Body of pancreas (tissue), 4 donors: ENCODE data around the gene ZNF611.

Experiments used
- POLR2A ChIP-seq, 3 donors: fragments of 450-650 bp; IDR thresholded peaks; one replicate each; pipeline ENCODE4 v1.6.1; 2016; ENCODE audit warnings: antibody characterized with exemption in 3 of 3, mild to moderate bottlenecking in 2 of 3
- TF ChIP-seq, protein P1 (sequence below), 7 experiments: fragments of 450-650 bp in 4 of 7; fragments of 200-600 bp in 3 of 7; sonication (generic) in 3 of 7; IDR thresholded peaks; one replicate each; pipeline ENCODE4 v1.5.1; 2016 to 2019; ENCODE audit warnings: antibody characterized with exemption in 7 of 7

DNA sequence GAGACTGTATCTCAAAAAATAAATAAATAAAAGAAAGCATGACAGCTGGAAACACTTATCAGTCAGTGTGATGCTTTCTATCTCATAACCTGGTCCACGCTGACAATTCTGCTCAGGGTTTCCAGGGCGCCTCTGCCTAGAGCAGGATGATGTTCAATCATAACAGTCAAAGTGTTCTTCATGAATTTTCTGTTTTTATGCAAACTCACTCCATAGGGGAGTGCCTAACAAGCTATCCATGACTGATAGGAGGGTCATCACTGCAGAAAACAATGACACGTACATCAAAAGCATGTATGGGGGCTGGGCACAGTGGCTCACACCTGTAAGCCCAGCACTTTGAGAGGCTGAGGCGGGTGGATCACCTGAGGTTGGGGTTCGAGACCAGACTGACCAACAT is 55.2 kb downstream of the ZNF611 start:
- no peak for TF ChIP-seq POLR2A (IDR thresholded peaks at IDR 0.05)
- TF ChIP-seq, protein P1, sequence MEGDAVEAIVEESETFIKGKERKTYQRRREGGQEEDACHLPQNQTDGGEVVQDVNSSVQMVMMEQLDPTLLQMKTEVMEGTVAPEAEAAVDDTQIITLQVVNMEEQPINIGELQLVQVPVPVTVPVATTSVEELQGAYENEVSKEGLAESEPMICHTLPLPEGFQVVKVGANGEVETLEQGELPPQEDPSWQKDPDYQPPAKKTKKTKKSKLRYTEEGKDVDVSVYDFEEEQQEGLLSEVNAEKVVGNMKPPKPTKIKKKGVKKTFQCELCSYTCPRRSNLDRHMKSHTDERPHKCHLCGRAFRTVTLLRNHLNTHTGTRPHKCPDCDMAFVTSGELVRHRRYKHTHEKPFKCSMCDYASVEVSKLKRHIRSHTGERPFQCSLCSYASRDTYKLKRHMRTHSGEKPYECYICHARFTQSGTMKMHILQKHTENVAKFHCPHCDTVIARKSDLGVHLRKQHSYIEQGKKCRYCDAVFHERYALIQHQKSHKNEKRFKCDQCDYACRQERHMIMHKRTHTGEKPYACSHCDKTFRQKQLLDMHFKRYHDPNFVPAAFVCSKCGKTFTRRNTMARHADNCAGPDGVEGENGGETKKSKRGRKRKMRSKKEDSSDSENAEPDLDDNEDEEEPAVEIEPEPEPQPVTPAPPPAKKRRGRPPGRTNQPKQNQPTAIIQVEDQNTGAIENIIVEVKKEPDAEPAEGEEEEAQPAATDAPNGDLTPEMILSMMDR (IDR thresholded peaks at IDR 0.05), result no peak
